Measurements from ENCODE around the gene SPG7.

DNA sequence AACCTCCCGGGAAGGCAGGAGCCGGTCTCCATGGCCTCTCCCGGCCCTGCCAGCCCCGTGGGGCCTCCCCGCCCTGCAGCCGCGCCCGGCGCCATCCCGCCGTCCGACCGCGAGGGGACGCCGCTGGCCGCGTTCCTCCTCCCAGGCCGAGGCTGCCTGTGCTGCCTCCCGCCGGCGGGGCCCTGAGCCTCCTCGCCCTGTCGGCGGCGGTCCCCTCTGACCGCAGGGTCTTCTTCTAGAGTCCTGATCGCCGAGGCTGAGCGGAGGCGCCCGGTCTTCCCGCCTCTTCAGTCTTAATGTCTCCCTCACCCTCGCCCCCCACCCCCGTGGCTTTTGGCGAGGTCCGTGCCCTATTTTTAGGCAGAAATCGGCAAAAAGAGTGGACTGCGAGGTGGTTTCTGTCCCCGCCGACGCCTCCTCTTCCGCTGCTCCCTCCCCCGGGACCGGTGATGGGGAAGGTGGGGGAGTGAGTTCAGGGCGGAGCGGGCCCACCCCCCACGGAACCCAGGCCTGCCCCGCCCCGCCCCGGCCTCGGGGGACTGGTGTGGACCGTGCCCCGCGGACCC, 66.6 kb downstream of the SPG7 start:
- TF ChIP-seq SP1 (IDR thresholded peaks at IDR 0.05), result no peak
- TF ChIP-seq FOXK2 (IDR thresholded peaks at IDR 0.05), result no peak
- no peak for TF ChIP-seq TARDBP (IDR thresholded peaks at IDR 0.05)
- TF ChIP-seq FOXA1 (IDR thresholded peaks at IDR 0.05), result no peak
- no peak for TF ChIP-seq ELF4 (IDR thresholded peaks at IDR 0.05)
- TF ChIP-seq NFRKB (IDR thresholded peaks at IDR 0.05), result no peak
- no peak for TF ChIP-seq HDGF (IDR thresholded peaks at IDR 0.05; ENCODE audit: borderline replicate concordance)
- TF ChIP-seq BHLHE40 (IDR thresholded peaks at IDR 0.05; ENCODE audit: borderline replicate concordance), result no peak
- no peak for TF ChIP-seq SUZ12 (IDR thresholded peaks at IDR 0.05)
